Regular cardiac myocyte (primary cell): ENCODE data around the gene ADCY7. TPM values are rescaled to one million over a fixed set of nuclear protein-coding genes. Genes with fewer than 3 reads are reported as not detected.

ENCODE experiments used
- total RNA-seq: library from RNA; depleted of rRNA; stranded (reverse); fragments of >200 nt; gene quantifications from 2 replicates; pipeline ENCODE4 v1.2.3, GENCODE V29; 2014

The ADCY7 gene
- total RNA-seq = 60.6 and 93.7 TPM in 2 replicates

DNA sequence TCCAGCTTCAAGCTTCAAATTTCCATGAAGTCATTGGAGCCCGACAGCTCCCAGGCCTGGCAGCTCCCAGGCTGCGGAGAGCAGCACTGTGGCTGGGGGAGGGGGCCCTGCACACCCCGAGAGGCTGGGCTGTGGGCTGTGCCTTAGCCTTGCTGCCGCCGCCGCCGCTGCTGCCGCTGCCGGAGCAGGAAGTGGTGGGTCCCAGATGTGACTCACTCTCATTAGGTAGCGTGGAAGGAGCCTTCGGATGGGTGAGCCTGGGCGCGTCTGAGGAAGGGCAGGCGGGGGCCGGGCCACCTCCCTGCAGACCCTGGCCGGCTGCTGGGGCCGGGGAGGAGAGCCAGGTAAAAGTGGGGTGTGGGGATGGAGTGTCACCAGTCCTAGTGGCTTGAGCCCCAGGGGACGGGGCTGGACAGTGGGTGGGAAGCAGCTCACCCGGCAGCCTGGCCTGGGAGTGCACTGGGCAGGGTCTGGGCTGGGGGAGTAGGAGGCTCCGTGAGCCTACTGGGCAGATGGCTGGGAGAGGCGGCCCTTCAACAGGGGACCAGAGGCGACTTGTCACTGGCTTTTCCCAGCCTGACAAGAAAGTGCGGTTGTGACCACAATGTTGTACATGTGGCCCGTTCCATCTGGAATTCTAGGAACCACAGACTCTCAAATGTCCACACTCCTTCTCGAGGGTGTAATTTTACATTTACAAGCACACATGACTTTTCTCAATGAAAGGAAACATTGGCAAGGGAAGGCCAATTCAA is at the start of gene ADCY7:
ADCY7 (plus strand) TSS at position 215 of the 755 bp plus-strand sequence. CDS start 21,629 bp downstream, outside the sequence.

Other genes starting within 250 kb of the ADCY7 start
- 36.9 and 41.8 TPM in 2 replicates for gene CNEP1R1, start 241.3 kb upstream of the ADCY7 start, total RNA-seq
- gene HEATR3, start 200.6 kb upstream of the ADCY7 start, total RNA-seq = 22.0 and 48.3 TPM in 2 replicates
- 11.8 and 14.6 TPM in 2 replicates for gene TENT4B, start 113.2 kb upstream of the ADCY7 start, total RNA-seq
- 23.4 and 41.0 TPM in 2 replicates for gene BRD7, start 102.4 kb downstream of the ADCY7 start, total RNA-seq